C4-2B (cell line): ENCODE data around the gene KRTAP9-4.
"Not testable (repeated sequence)": the region's sequence is repeated elsewhere in the genome, so short reads cannot be mapped to it uniquely, and the experiment has no call there.

Experiments
- ZFX ChIP-seq: fragments of 450-650 bp; IDR thresholded peaks from 2 replicates; pipeline ENCODE4 v1.6.1; 2017
- TF ChIP-seq, protein P1 (sequence below): fragments of 450-650 bp; conservative IDR thresholded peaks from 2 replicates; pipeline ENCODE4 v1.5.1; 2017; ENCODE audit warnings: mild to moderate bottlenecking

- TF ChIP-seq, protein P1, sequence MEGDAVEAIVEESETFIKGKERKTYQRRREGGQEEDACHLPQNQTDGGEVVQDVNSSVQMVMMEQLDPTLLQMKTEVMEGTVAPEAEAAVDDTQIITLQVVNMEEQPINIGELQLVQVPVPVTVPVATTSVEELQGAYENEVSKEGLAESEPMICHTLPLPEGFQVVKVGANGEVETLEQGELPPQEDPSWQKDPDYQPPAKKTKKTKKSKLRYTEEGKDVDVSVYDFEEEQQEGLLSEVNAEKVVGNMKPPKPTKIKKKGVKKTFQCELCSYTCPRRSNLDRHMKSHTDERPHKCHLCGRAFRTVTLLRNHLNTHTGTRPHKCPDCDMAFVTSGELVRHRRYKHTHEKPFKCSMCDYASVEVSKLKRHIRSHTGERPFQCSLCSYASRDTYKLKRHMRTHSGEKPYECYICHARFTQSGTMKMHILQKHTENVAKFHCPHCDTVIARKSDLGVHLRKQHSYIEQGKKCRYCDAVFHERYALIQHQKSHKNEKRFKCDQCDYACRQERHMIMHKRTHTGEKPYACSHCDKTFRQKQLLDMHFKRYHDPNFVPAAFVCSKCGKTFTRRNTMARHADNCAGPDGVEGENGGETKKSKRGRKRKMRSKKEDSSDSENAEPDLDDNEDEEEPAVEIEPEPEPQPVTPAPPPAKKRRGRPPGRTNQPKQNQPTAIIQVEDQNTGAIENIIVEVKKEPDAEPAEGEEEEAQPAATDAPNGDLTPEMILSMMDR = not testable (repeated sequence)
- TF ChIP-seq ZFX = not testable (repeated sequence)
Observed at GRCh38 chr17:41226598-41227095, 22.8 kb upstream of the KRTAP9-4 start, which contains the start of gene KRTAP9-2.
